Heart right ventricle (tissue), 16 donors: ENCODE measurements around the gene GATAD2A. TPM values are rescaled to one million over a fixed set of nuclear protein-coding genes. Genes with fewer than 3 reads are reported as not detected.
A peak's percentile ranks its signal among the peaks of the same experiment; 100 is the strongest.

Experiments used
- ATAC-seq, 8 donors: fragments of 200-7000 bp; cut with Tn5 transposase; one replicate each; pipeline ENCODE4 v1.9.1; 2020; ENCODE audit warnings: mild to moderate bottlenecking in 8 of 8, moderate library complexity in 8 of 8, moderate number of reproducible peaks in 1 of 8
- DNase-seq, 2 donors: peaks; one replicate each; pipeline ENCODE4 v3.0.0-alpha.2; 2020
- H3K27ac ChIP-seq, 10 donors: fragments of 200-600 bp; sonication (generic) in 2 of 10; one replicate each; pipeline versions ENCODE4 v1.5.0 to v1.8.0; 2020 to 2022; ENCODE audit warnings: mild to moderate bottlenecking in 3 of 10
- H3K27me3 ChIP-seq, 7 donors: fragments of 200-600 bp; one replicate each; pipeline ENCODE4 v1.8.0; 2021 to 2022; ENCODE audit warnings: mild to moderate bottlenecking in 2 of 7
- H3K36me3 ChIP-seq, 9 donors: fragments of 200-600 bp; sonication (generic) in 1 of 9; one replicate each; pipeline versions ENCODE4 v1.5.0 to v1.8.0; 2020 to 2022; ENCODE audit warnings: mild to moderate bottlenecking in 2 of 9
- H3K4me1 ChIP-seq, 9 donors: fragments of 200-600 bp; sonication (generic) in 1 of 9; one replicate each; pipeline versions ENCODE4 v1.5.0 to v1.8.0; 2020 to 2022; ENCODE audit warnings: mild to moderate bottlenecking in 4 of 9
- H3K4me3 ChIP-seq, 10 donors: fragments of 200-600 bp; sonication (generic) in 2 of 10; one replicate each; pipeline versions ENCODE4 v1.5.0 to v1.8.0; 2020 to 2022; ENCODE audit warnings: mild to moderate bottlenecking in 7 of 10, moderate library complexity in 2 of 10
- H3K9me3 ChIP-seq, 11 donors: fragments of 200-600 bp in 10 of 11; sonication (generic) in 2 of 11; one replicate each; pipeline versions ENCODE4 v1.5.0 to v1.8.0; 2013 to 2022; ENCODE audit warnings: mild to moderate bottlenecking in 2 of 11, control low read depth in 1 of 11, moderate library complexity in 1 of 11
- whole genome bisulfite sequencing, 2 donors: extraction: QIAGEN DNeasy Blood & Tissue Kit; methylation state at CpG; one replicate each; pipeline ENCODE4 v1.1.7; 2013; ENCODE audit warnings: inconsistent platforms in 1 of 2; 5-methylcytosine and 5-hydroxymethylcytosine counted together
- intact Hi-C, 10 donors: fragments of 100-400 bp; cut with DNase I; formaldehyde crosslinking; loops; one replicate each; pipeline versions ENCODE4 v1.11.1 to v1.14.2; 2022
- polyA plus RNA-seq, 2 donors: library from polyadenylated mRNA; stranded (reverse); fragments of 200-250 nt; gene quantifications; one replicate each; pipeline ENCODE4 v1.2.3, GENCODE V29; 2013
- total RNA-seq, 10 donors: library from RNA; stranded (reverse); fragmentation: NEBNext Ultra II Directional in 3 of 10; extraction: Animal tissue kit (Norgen Biotek cat#: 25700) in 3 of 10; gene quantifications; one replicate each; pipeline versions ENCODE4 v1.2.1 to v1.2.4, GENCODE V29; 2021 to 2023
- TF ChIP-seq, protein P1 (sequence below), 9 donors: fragments of 200-600 bp; sonication (generic) in 2 of 9; IDR thresholded peaks; one replicate each; pipeline versions ENCODE4 v1.5.0 to v1.8.0; 2021 to 2022; ENCODE audit warnings: antibody characterized with exemption in 9 of 9, mild to moderate bottlenecking in 5 of 9, moderate library complexity in 1 of 9
- donor health status: Arrhythmogenic right ventricular cardiomyopathy.
- donor health status: ischemic (EF 13 %, LVEDD 7.1; RV severe dilation, severe dysfunction).
- donor health status: healthy with polysubstance abuse.
- donor health status: DM: no; HTN: yes; CAD: no.
- donor health status: DM: no; HTN: no; CAD: no.
- donor health status: ischemic (EF 25% LVEDD 6.9; RV normal size, moderate dysfunction).
- donor health status: ischemic (EF 25% LVEDD 5.7; RV mildly dilated, moderate dysfunction).
- donor health status: healthy.
- donor health status: DM: yes; HTN: yes; CAD: no.
- donor health status: Ischemic cardiomyopathy.
- donor health status: ischemic (EF 35%, LVEDD 5.7; RV mildly dilated, moderate dysfunction).
- donor health status: nonischemic (EF 11% LVEDD 7.7; RV severe dilation, severe dysfunction).
- donor health status: DM: yes; HTN: yes; CAD: no.
- donor health status: PGD.
- donor health status: ischemic (EF 29% LVEDD 5.4; RV normal size, mild dysfunction).
- donor health status: nonischemic (EF 23%, LVEDD 6.1; RV moderate dilation, normal function).

The GATAD2A gene
- total and polyA plus RNA-seq, 12 donors, result 7.5 to 48.5 (median 25.8) TPM

DNA sequence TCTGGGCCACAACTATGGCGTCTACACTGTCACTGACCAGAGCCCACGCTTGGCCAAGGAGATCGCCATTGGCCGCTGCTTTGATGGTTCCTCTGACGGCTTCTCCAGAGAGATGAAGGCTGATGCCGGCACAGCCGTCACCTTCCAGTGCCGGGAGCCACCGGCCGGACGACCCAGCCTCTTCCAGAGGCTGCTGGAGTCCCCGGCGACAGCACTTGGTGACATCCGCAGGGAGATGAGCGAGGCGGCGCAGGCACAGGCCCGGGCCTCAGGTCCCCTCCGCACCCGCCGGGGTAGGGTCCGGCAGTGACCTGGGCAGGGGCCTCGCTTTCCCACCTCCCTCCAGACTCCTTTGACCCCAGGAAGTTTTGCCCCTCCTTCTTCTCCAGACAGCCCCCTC, 140.2 kb downstream of the GATAD2A start:
- ATAC-seq (no peak), DNase-seq (no peak)
- intact Hi-C loops, result no loop called here
- peaks cover 4 to 76% (median 59%) of the 10 kb centered on the region in 7 donors for H3K27me3 ChIP-seq
- no peak overlapping the region for H3K4me3 ChIP-seq
- H3K27ac ChIP-seq, result no peak overlapping the region
- 94 to 95% methylated on average over 23 of the region's 23 CpGs for WGBS, 2 donors
- TF ChIP-seq, protein P1, sequence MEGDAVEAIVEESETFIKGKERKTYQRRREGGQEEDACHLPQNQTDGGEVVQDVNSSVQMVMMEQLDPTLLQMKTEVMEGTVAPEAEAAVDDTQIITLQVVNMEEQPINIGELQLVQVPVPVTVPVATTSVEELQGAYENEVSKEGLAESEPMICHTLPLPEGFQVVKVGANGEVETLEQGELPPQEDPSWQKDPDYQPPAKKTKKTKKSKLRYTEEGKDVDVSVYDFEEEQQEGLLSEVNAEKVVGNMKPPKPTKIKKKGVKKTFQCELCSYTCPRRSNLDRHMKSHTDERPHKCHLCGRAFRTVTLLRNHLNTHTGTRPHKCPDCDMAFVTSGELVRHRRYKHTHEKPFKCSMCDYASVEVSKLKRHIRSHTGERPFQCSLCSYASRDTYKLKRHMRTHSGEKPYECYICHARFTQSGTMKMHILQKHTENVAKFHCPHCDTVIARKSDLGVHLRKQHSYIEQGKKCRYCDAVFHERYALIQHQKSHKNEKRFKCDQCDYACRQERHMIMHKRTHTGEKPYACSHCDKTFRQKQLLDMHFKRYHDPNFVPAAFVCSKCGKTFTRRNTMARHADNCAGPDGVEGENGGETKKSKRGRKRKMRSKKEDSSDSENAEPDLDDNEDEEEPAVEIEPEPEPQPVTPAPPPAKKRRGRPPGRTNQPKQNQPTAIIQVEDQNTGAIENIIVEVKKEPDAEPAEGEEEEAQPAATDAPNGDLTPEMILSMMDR (IDR thresholded peaks at IDR 0.05), result no peak
- H3K36me3 ChIP-seq, result no peaks in the 10 kb centered on the region
- peaks cover 5 to 32% (median 22%) of the 10 kb centered on the region in 9 donors for H3K4me1 ChIP-seq
- H3K9me3 ChIP-seq, result no peaks in the 10 kb centered on the region

DNA sequence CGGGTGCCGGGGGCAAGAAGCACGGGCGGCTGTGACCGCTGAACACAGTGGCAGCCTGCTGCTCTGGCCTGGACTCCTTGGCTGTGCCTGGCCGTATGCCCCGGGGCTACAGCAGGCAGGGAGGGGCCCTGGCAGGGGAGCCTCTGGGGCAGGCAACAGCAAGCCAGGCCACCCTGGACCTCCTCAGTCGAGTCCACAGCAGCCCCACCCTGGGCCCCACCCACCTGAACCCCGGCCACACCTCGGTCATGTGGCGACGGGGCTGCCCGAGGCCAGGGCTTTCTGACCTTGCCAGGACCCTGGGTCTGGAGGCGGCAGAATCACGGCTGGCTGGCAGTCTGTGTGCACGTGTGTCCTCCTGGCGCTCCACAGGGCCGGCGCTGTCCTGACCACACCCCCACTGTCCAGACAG, 141.3 kb downstream of the GATAD2A start:
- Histone ChIP-seq H3K4me1 (peaks cover 0 to 23% (median 15%) of the 10 kb centered on the region in 9 donors), H3K9me3 (peaks cover 0 to 4% (median 0%) of the 10 kb centered on the region in 11 donors), H3K27ac (peak overlapping the region in 7 of 10 donors; percentile 16 to 79 (median 56)), H3K4me3 (no peak overlapping the region), H3K36me3 (no peaks in the 10 kb centered on the region), H3K27me3 (peaks cover 0 to 65% (median 52%) of the 10 kb centered on the region in 7 donors)
- DNase-seq (peak in 1 of 2 donors; percentile 57), ATAC-seq (peak; percentile 52 to 82 (median 72))
- intact Hi-C loops, result no loop called here
- 33 to 48% methylated on average over 17 to 19 of the region's 19 CpGs for WGBS, 2 donors
- TF ChIP-seq, protein P1 (IDR thresholded peaks at IDR 0.05), result no peak

DNA sequence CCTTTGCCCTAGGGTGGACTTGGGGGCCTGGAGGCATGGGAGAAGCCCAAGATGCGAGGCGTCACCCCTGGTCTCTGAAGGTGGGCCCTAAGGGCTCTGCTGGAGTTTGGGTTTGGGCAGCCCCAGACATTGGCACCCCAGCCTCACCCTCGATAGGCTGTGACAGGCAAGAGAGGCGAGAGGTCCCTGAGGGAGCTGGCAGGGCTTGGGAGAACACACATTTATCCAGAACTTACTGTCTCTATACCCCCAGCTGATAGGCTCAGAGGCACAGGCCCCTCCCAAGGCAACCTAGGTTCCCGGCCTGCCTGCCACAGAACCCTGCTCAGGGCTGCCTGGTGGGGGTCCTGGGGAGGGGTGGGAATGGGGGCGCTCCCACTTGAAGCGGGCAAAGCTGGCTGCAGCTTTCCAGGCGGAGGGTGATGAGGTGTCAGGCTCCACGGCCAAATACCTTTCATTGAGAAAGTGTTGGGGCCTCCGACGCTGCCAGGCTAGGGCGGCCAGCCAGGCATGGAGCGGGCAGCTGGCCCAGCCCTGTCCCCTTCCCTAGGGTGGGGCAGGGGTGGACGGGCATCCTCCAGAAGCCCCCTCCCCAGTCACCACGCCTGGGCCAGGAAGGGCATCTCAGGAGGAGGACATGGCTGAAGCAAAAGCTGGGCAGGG, 142.3 kb downstream of the GATAD2A start:
- Histone ChIP-seq H3K27me3 (peaks cover 0 to 55% (median 42%) of the 10 kb centered on the region in 7 donors), H3K27ac (peak overlapping the region in 7 of 10 donors; percentile 37 to 79 (median 56)), H3K4me1 (peaks cover 0 to 23% (median 15%) of the 10 kb centered on the region in 9 donors), H3K36me3 (no peaks in the 10 kb centered on the region), H3K9me3 (peaks cover 0 to 4% (median 0%) of the 10 kb centered on the region in 11 donors), H3K4me3 (no peak overlapping the region)
- 37 to 40% methylated on average over 15 of the region's 15 CpGs for WGBS, 2 donors
- peak in 1 of 2 donors; percentile 42 for DNase-seq
- ATAC-seq, result peak; percentile 43 to 78 (median 64)
- intact Hi-C loops, result no loop called here
- TF ChIP-seq, protein P1 (IDR thresholded peaks at IDR 0.05), result no peak

DNA sequence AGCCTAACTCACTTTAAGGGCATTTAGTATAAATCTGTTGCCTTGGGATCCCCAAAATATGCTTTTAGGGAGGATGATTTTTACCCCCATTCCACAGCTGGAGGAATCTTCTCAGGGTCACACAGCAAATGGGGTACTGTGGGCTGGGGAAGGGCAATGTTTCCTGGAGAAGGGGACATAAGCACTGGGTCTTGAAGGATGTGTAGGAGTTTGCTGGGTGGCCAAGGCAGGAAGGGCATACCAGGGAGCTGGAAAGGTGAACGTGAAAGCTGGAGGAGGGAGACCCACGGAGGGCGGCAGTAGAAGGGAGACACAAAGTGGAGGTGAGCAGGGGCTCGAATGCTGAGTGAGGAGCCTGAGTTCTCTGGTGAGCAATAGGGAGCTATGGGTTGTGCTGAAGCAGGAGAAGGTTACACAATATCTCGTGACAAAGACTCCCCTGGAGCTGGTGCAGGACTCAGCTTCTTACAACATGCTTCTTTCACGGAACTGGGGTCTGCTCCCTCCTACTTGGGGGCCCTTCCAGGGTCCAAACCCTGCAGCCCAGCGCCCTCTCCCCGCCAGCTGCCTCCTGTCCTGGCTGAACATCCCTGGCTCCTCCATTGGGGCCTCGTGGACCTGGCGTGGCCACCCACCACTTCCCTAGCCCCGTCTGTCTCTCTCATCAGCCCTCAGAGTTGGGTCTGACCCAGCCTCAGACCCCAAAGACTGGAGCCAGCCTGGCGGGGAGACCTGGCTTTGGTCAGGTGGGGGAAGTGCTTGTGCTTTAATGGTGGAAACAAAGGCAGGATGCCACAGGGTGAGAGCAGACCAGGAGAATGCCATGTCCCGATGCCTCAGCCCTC, 143.7 kb downstream of the GATAD2A start:
- ATAC-seq, result no peak
- 61 to 63% methylated on average over 13 of the region's 13 CpGs for WGBS, 2 donors
- H3K27me3 ChIP-seq, result peaks cover 0 to 43% (median 32%) of the 10 kb centered on the region in 7 donors

More for the DNA sequence above, 143.7 kb downstream of the GATAD2A start:
- H3K4me1 ChIP-seq, result peaks cover 0 to 23% (median 15%) of the 10 kb centered on the region in 9 donors
- TF ChIP-seq, protein P1 (IDR thresholded peaks at IDR 0.05), result no peak
- H3K27ac ChIP-seq, result no peak overlapping the region
- no peak overlapping the region for H3K4me3 ChIP-seq
- intact Hi-C loops, result no loop called here
- peaks cover 0 to 4% (median 0%) of the 10 kb centered on the region in 11 donors for H3K9me3 ChIP-seq
- DNase-seq, result no peak
- no peaks in the 10 kb centered on the region for H3K36me3 ChIP-seq
